PC-3 (cell line): Measurements from ENCODE around the gene NDE1.

ENCODE experiments used
- EZH2 ChIP-seq: fragments of 300-600 bp; sonication (generic); IDR thresholded peaks from one replicate; pipeline ENCODE4 v1.6.1; 2017; ENCODE audit warnings: antibody characterized with exemption, mild to moderate bottlenecking, low read length; ENCODE audit not compliant: unreplicated experiment
- TF ChIP-seq, protein P1 (sequence below): fragments of 300-600 bp; sonication (generic); conservative IDR thresholded peaks from 2 replicates; pipeline ENCODE4 v1.5.1; 2017; ENCODE audit warnings: antibody characterized with exemption, low read depth, mild to moderate bottlenecking, low read length

DNA sequence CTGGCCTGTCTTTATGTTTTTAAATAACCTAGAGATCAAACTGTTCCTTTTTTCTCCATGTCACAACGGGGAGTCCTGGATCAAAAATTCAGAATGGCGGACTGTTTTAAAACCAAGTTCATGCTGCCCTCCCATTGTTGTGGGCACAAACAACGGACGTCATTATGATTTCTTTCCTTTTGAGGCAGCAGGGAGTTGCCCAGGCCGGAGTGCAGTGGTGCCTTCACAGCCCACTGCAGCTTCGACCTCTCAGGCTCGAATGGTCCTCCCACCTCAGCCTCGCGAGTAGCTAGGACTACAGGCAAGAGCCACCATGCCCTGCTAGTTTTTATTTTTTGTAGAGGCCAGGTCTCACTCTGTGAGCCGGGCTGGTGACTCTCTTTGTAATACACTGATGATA lies 26.5 kb downstream of the NDE1 start:
- TF ChIP-seq, protein P1, sequence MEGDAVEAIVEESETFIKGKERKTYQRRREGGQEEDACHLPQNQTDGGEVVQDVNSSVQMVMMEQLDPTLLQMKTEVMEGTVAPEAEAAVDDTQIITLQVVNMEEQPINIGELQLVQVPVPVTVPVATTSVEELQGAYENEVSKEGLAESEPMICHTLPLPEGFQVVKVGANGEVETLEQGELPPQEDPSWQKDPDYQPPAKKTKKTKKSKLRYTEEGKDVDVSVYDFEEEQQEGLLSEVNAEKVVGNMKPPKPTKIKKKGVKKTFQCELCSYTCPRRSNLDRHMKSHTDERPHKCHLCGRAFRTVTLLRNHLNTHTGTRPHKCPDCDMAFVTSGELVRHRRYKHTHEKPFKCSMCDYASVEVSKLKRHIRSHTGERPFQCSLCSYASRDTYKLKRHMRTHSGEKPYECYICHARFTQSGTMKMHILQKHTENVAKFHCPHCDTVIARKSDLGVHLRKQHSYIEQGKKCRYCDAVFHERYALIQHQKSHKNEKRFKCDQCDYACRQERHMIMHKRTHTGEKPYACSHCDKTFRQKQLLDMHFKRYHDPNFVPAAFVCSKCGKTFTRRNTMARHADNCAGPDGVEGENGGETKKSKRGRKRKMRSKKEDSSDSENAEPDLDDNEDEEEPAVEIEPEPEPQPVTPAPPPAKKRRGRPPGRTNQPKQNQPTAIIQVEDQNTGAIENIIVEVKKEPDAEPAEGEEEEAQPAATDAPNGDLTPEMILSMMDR: no peak
- TF ChIP-seq EZH2: no peak
